ENCODE measurements around the gene SLC4A7. TPM values are rescaled to one million over a fixed set of nuclear protein-coding genes. Genes with fewer than 3 reads are reported as not detected.

Gene SLC4A7
- total RNA-seq, 4 donors from 2014 or later = 7.5 to 19.8 (median 12.8) TPM

- H3K36me3 ChIP-seq = peaks cover 0 to 15% of the 10 kb centered on the region in 2 donors
- no peak overlapping the region for H3K4me3 ChIP-seq
- H3K9me3 ChIP-seq = no peaks in the 10 kb centered on the region
- no peaks in the 10 kb centered on the region for H3K4me1 ChIP-seq
- no peak for TF ChIP-seq POLR2A (IDR thresholded peaks at IDR 0.05)
- no peak for TF ChIP-seq CTCF (IDR thresholded peaks at IDR 0.05 in 4 of 5, conservative IDR thresholded peaks at IDR 0.05 in 1 of 5)
- DNase-seq (no peak), ATAC-seq (no peak)
- intact Hi-C loops (cut with DNase I; ENCODE audit: low total_unique reads) (no loop called here), in situ Hi-C loops (cut with MboI; ENCODE audit: low sequenced_read_pairs in 4 of 4) (no loop called here)
- H3K27ac ChIP-seq = no peak overlapping the region
- no peaks in the 10 kb centered on the region for H3K27me3 ChIP-seq
These were observed 100.0 kb downstream of the SLC4A7 start for GRCh38 chr3:27384191-27384590.

GRCh38 chr3:27380433-27381357 is 103.5 kb downstream of the SLC4A7 start:
- no peak for DNase-seq
- TF ChIP-seq CTCF (IDR thresholded peaks at IDR 0.05 in 4 of 5, conservative IDR thresholded peaks at IDR 0.05 in 1 of 5) (no peak), POLR2A (IDR thresholded peaks at IDR 0.05) (no peak)
- ATAC-seq = no peak
- intact Hi-C loops (cut with DNase I; ENCODE audit: low total_unique reads) (no loop called here), in situ Hi-C loops (cut with MboI; ENCODE audit: low sequenced_read_pairs in 4 of 4) (no loop called here)
- Histone ChIP-seq H3K9me3 (no peaks in the 10 kb centered on the region), H3K4me3 (no peak overlapping the region), H3K27ac (no peak overlapping the region), H3K27me3 (no peaks in the 10 kb centered on the region), H3K36me3 (peaks cover 0 to 22% of the 10 kb centered on the region in 2 donors), H3K4me1 (no peaks in the 10 kb centered on the region)

GRCh38 chr3:27378331-27378730 is 105.9 kb downstream of the SLC4A7 start:
- DNase-seq (no peak), ATAC-seq (no peak)
- in situ Hi-C loops (cut with MboI; ENCODE audit: low sequenced_read_pairs in 4 of 4) = no loop called here
- Histone ChIP-seq H3K9me3 (no peaks in the 10 kb centered on the region), H3K36me3 (peaks cover 0 to 7% of the 10 kb centered on the region in 2 donors), H3K27ac (no peak overlapping the region), H3K27me3 (no peaks in the 10 kb centered on the region), H3K4me3 (no peak overlapping the region), H3K4me1 (peaks cover 8 to 13% of the 10 kb centered on the region in 2 donors)
- TF ChIP-seq CTCF (IDR thresholded peaks at IDR 0.05 in 4 of 5, conservative IDR thresholded peaks at IDR 0.05 in 1 of 5) (no peak), POLR2A (IDR thresholded peaks at IDR 0.05) (no peak)
- intact Hi-C loops (cut with DNase I; ENCODE audit: low total_unique reads) = no loop called here

- DNase-seq (no peak), ATAC-seq (no peak)
- in situ Hi-C loops (cut with MboI; ENCODE audit: low sequenced_read_pairs in 4 of 4) = no loop called here
- Histone ChIP-seq H3K36me3 (peaks cover 0 to 7% of the 10 kb centered on the region in 2 donors), H3K4me3 (no peak overlapping the region), H3K4me1 (peaks cover 10 to 13% of the 10 kb centered on the region in 2 donors), H3K27me3 (no peaks in the 10 kb centered on the region), H3K9me3 (no peaks in the 10 kb centered on the region), H3K27ac (no peak overlapping the region)
- no peak for TF ChIP-seq CTCF (IDR thresholded peaks at IDR 0.05 in 4 of 5, conservative IDR thresholded peaks at IDR 0.05 in 1 of 5)
- intact Hi-C loops (cut with DNase I; ENCODE audit: low total_unique reads) = no loop called here
These were observed 107.9 kb downstream of the SLC4A7 start for GRCh38 chr3:27376109-27376772.

All from gastrocnemius medialis (tissue), 4 donors.